ENCODE measurements around the gene SLC10A1. TPM values are rescaled to one million over a fixed set of nuclear protein-coding genes. Genes with fewer than 3 reads are reported as not detected.

The SLC10A1 gene
- total and polyA plus RNA-seq, 2 experiments from 2014 or later = 0.10 TPM; not detected in 1

DNA sequence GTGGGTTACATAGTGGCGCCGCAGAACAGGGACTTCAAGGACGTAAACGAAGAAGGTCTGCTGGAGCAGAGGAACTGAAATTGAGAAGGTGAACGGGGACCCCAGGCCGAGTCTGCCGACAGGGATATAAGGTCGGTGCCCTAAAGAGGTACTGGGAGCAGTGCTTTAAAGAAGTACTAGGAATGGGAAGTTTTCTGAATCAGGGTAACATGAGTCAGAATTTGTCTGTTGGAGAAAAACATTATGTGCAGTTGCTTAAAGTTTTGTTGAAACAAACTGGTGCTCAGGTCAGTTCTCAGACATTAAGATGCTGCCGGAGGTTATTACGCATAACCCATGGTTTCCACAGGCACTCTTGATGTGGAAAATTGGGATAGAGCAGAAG lies 14.8 kb upstream of the SLC10A1 start:
- Histone ChIP-seq H3K36me3 (ENCODE audit: insufficient read depth) (no peaks in the 10 kb centered on the region), H3K4me1 (ENCODE audit: insufficient read depth) (no peaks in the 10 kb centered on the region), H4K20me1 (replicated peaks; ENCODE audit: insufficient read depth) (no peaks in the 10 kb centered on the region), H3K9me2 (ENCODE audit: insufficient read depth) (peaks cover 6% of the 10 kb centered on the region; the same call in 1 of the 2 replicates), H3K79me2 (replicated peaks; ENCODE audit: insufficient read depth) (no peaks in the 10 kb centered on the region), H3K27ac (ENCODE audit: low read depth) (no peak overlapping the region), H3K27me3 (ENCODE audit: insufficient read depth) (no peaks in the 10 kb centered on the region), H2AFZ (no peak overlapping the region), H3K4me3 (no peak overlapping the region), H3F3A (replicated peaks; ENCODE audit: low read depth) (no peaks in the 10 kb centered on the region), H3K4me2 (no peak overlapping the region)
- DNase-seq (ENCODE audit: low spot score) = no peak
- Mint-ChIP-seq H3K36me3 (ENCODE audit: low read depth) (no peaks in the 10 kb centered on the region), H3K4me1 (no peaks in the 10 kb centered on the region), H3K9me3 (0 out of 3 replicates have a peak, but pooled peaks cover 10% of the 10 kb centered on the region), H3K27me3 (ENCODE audit: insufficient read depth, low read depth, poor library complexity) (no peaks in the 10 kb centered on the region), H3K4me3 (no peak overlapping the region), H3K27ac (no peak overlapping the region)
- TF ChIP-seq POLR2AphosphoS5 (IDR thresholded peaks at IDR 0.05; ENCODE audit: low read depth) (no peak), NANOG (IDR thresholded peaks at IDR 0.05; ENCODE audit: borderline replicate concordance) (no peak), JUNB (IDR thresholded peaks at IDR 0.05; ENCODE audit: unreplicated experiment) (no peak), CTCF (conservative IDR thresholded peaks at IDR 0.05; ENCODE audit: low read depth in 2 of 2) (no peak), ZNF331 (CRISPR knock-in tag; IDR thresholded peaks at IDR 0.05; ENCODE audit: low read depth) (no peak), CREB1 (CRISPR knock-in tag; IDR thresholded peaks at IDR 0.05; ENCODE audit: low read depth) (no peak), EZH2phosphoT487 (IDR thresholded peaks at IDR 0.05; ENCODE audit: unreplicated experiment) (no peak), ETS1 (IDR thresholded peaks at IDR 0.05) (no peak), EZH2 (IDR thresholded peaks at IDR 0.05; ENCODE audit: low read depth, unreplicated experiment) (no peak)
- TF ChIP-seq, protein P1, sequence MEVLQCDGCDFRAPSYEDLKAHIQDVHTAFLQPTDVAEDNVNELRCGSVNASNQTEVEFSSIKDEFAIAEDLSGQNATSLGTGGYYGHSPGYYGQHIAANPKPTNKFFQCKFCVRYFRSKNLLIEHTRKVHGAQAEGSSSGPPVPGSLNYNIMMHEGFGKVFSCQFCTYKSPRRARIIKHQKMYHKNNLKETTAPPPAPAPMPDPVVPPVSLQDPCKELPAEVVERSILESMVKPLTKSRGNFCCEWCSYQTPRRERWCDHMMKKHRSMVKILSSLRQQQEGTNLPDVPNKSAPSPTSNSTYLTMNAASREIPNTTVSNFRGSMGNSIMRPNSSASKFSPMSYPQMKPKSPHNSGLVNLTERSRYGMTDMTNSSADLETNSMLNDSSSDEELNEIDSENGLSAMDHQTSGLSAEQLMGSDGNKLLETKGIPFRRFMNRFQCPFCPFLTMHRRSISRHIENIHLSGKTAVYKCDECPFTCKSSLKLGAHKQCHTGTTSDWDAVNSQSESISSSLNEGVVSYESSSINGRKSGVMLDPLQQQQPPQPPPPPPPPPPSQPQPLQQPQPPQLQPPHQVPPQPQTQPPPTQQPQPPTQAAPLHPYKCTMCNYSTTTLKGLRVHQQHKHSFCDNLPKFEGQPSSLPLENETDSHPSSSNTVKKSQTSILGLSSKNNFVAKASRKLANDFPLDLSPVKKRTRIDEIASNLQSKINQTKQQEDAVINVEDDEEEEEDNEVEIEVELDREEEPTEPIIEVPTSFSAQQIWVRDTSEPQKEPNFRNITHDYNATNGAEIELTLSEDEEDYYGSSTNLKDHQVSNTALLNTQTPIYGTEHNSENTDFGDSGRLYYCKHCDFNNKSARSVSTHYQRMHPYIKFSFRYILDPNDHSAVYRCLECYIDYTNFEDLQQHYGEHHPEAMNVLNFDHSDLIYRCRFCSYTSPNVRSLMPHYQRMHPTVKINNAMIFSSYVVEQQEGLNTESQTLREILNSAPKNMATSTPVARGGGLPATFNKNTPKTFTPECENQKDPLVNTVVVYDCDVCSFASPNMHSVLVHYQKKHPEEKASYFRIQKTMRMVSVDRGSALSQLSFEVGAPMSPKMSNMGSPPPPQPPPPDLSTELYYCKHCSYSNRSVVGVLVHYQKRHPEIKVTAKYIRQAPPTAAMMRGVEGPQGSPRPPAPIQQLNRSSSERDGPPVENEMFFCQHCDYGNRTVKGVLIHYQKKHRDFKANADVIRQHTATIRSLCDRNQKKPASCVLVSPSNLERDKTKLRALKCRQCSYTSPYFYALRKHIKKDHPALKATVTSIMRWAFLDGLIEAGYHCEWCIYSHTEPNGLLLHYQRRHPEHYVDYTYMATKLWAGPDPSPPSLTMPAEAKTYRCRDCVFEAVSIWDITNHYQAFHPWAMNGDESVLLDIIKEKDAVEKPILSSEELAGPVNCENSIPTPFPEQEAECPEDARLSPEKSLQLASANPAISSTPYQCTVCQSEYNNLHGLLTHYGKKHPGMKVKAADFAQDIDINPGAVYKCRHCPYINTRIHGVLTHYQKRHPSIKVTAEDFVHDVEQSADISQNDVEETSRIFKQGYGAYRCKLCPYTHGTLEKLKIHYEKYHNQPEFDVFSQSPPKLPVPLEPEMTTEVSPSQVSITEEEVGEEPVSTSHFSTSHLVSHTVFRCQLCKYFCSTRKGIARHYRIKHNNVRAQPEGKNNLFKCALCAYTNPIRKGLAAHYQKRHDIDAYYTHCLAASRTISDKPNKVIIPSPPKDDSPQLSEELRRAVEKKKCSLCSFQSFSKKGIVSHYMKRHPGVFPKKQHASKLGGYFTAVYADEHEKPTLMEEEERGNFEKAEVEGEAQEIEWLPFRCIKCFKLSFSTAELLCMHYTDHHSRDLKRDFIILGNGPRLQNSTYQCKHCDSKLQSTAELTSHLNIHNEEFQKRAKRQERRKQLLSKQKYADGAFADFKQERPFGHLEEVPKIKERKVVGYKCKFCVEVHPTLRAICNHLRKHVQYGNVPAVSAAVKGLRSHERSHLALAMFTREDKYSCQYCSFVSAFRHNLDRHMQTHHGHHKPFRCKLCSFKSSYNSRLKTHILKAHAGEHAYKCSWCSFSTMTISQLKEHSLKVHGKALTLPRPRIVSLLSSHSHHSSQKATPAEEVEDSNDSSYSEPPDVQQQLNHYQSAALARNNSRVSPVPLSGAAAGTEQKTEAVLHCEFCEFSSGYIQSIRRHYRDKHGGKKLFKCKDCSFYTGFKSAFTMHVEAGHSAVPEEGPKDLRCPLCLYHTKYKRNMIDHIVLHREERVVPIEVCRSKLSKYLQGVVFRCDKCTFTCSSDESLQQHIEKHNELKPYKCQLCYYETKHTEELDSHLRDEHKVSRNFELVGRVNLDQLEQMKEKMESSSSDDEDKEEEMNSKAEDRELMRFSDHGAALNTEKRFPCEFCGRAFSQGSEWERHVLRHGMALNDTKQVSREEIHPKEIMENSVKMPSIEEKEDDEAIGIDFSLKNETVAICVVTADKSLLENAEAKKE (CRISPR knock-in tag; IDR thresholded peaks at IDR 0.05) = no peak
- no peak for ATAC-seq

Data from GM23338 (cell line).